ENCODE data around the gene SLTM.
"Not testable (repeated sequence)": the region's sequence is repeated elsewhere in the genome, so short reads cannot be mapped to it uniquely, and the experiment has no call there.

SLTM gene

DNA sequence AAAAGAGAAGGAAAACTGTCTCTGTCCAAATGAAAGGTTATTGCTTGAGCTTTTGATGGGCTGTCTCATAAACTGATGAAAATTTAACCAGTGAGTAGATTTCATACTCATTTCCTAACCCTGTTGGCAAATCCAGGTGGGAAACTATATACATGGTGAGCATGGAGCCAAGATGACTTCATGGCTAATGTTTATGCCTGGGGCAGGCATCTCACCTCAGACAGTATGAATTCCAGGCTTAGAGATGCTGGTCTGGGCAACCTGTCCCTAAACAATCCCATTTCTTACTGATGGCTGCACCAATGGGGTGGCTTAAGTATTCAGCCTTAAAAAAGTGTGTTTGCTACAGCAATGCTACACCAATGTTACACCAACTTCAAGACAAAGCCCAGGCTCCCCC, 58.1 kb downstream of the SLTM start:
- DNase-seq: no peak

DNA sequence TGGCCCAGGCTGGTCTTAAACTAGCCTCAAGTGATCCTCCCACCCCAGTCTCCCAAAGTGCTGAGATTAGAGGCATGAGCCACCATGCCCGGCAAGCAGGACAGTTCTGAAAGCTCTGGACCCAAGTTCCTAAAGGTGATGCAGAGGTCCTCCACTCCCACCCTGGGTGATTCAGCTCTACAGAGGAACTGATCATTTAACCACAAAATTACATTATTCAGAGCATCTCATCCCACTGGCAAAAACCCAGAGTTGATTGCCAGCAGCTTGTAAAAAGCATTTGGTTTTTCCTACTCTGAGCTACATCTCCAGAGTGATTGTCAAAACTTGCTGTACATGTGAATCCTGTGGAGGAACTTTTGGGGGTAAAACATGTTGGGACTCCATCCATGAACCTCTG, 60.2 kb downstream of the SLTM start:
- DNase-seq: no peak

DNA sequence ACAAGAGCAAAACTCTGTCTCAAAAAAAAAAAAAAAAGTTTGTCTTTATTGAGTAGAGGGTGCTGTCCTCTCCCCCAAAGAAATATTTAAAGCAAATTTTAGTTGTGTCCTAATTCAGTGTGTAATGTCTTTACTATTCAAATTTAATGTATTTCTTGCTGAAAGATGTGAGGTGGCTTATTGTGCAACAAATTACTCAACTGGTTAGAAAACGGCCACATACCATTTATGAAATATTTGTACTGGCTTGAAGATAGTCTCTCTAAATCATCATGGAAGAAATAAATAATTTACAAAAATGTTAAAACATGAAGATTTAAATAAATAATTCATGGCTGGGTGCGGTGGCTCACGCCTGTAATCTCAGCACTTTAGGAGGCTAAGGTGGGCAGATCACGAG, 63.0 kb downstream of the SLTM start:
- DNase-seq: no peak

DNA sequence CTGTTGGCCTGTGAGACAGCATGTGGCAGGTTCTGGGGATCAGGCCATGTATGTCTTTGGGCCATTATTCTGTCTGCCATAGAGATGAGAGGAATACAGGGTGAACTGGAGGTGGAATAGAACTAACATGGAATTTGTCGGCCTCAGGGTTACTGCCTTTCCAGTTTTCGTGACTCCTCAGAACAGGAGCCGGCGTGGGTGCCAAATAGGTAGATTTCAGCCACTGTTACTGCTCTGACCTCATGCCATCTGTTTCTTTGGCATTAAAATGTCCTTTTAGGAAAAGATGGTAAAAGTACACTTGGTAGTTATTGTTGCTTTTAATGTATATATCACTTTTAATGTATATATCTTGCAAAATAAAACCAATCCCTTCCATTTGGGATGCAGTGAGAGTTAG, 65.6 kb downstream of the SLTM start:
- no peak for DNase-seq

DNA sequence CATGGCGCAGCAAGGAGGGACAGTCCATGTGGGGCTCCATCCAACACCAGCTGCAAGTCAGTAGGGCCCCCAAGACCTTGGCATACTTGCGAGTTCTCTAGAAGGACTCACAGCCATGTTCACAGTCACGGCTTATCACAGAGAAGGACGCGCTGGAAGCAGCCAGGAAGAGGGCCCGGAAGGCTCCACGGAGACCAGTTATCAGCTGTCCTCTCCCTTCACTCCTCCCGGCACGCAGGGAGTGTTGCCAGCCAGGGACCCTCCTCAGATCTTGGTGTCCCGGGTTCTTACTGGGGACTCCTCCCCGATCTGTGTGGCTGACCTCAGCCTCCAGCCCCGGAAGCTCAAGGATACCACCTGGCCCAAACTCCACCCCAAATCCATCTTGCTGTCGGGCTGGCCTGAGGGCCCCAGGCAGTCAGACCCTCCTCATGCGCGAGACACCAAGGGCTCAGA, 68.0 kb downstream of the SLTM start:
- no peak for DNase-seq

DNA sequence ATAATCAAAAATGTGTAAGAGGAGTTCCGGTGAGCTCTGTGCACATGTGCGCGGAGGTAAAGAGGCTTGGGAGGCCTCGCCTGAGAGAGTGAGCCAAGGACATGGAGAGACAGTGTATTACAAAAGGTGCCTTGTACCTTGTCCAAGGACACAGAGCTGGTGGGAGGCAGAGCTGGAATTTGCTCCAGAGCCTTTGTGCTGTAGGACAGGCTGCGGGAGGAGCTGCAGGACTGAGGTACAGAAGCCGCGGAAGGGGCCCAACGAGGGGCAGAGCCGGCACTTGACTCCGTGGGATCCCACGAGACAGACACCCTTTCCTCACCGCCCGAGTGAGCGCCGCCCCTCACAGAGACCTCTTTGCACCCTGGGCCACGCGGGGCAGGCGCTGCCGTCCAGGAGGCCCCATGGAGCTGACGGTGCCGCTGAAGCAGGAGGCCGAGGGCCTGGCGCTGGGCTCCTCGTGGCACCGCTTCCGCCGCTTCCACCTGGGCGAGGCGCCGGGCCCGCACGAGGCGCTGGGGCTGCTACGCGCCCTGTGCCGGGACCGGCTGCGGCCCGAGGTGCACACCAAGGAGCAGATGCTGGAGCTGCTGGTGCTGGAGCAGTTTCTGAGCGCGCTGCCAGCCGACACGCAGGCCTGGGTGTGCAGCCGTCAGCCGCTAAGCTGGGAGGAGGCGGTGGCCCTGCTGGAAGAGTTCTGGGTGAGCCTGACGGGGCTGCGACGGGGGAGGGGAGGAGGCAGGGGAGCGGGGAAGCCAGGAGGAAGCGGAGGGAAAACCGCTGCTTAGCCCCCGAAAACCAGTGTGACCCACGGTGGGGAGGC, 68.7 kb downstream of the SLTM start:
- DNase-seq: no peak

DNA sequence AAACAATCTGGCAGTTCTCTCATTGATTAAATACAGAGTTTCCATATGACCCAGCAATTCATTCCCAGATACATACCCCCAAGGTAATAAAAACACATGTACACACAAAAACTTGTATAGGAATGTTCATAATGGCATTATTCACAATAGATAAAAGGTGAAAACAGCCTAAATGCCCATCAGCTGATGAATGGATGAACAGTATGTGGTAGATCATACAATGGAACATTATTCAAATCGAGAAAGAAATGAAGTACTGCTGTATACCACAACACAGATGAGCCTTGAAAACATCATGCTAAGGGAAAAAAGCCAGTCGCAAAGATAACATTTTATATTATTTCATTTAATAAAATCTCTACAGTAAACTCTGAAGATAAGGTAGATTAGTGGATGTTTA, 71.2 kb downstream of the SLTM start:
- no peak for DNase-seq

DNA sequence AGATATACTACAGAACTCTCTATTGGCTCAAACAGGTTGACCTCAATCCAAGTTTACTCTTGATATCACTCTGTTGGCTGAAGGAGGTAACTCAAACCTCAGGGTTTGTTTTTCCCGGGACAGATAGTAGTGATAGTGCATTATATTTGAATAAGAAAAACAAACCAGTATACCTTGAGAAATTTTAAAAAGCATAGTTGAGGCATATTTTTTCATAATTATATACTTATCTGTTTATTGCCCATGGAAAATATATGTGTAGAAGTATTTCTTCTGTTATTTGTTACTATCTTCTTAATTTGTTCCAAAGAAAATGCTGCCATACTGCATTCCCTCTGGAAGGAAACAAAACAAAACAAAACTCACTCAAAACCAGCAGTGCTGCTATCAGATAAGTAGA, 76.9 kb downstream of the SLTM start:
- DNase-seq: not testable (repeated sequence)

DNA sequence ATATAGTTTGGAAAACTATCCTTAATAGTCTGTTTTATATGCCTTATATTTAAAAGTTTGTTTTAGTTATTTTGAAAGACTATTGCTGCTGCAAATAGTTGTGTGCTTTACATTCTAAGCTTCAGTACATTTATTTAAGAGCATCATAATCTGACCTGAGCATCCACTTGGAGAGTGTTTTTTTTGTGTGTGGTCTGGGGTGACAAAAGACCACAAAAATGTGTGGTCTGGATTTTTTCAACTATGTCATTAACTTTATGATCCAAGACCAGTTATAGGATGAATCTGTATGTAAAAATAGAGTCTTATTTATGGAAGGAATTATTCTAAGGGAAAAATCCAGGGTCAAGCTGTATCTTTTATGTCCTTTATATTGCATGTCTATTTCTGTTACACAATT, 77.4 kb downstream of the SLTM start:
- DNase-seq: no peak

DNA sequence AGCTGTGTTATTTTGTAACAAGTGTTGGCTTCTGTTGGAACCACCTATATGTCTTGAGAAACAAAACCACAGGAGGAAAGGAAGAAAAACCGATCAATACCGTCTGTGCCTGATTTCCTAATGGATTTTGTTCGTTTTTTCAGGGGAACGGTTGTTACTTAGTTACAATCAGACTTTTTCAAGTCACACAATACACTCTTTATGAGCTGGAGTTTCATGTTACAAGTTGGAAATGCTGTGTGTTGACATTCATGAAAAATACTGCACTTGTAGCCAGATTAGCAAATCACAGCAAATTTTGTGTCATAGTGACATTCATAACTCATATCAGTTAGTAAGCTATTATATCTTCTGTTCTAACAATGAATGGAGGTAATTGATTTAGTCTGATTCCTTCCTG, 78.9 kb downstream of the SLTM start:
- no peak for DNase-seq

DNA sequence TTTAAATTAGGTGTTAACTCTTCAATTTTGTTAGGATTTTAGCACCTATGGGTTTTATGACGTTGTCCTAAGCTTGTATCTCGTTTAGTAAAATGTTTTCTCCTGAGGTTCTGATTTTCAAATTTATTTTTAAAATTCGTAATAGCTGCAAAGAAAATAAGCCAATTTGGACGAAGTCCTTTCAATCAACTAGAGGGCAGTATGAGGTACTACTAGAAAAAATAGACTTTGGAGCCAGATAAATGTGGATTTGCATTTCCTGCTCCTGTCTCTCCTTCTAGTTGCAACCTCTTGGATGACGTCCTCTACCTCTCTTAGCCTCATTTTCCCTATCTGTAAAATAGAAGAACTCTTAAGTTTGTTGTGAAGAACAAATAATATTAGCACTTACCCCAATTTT, 81.1 kb downstream of the SLTM start:
- no peak for DNase-seq

DNA sequence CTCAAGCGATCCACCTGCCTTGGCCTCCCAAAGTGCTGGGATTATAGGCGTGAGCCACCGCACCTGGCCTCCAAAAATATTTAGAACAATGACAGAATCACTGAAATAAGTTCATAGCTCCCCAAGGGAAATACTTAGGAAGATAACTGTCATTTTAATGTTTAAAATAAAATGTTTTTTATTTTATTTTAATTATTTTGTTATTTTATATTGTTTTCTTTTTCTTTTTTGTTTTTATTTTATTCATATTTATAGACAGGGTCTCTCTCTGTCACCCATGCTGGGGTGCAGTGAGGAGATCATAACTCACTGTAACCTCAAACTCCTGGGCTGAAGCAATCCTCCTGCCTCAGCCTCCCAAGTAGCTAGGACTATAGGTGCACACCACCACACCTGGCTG, 82.3 kb downstream of the SLTM start:
- not testable (repeated sequence) for DNase-seq

DNA sequence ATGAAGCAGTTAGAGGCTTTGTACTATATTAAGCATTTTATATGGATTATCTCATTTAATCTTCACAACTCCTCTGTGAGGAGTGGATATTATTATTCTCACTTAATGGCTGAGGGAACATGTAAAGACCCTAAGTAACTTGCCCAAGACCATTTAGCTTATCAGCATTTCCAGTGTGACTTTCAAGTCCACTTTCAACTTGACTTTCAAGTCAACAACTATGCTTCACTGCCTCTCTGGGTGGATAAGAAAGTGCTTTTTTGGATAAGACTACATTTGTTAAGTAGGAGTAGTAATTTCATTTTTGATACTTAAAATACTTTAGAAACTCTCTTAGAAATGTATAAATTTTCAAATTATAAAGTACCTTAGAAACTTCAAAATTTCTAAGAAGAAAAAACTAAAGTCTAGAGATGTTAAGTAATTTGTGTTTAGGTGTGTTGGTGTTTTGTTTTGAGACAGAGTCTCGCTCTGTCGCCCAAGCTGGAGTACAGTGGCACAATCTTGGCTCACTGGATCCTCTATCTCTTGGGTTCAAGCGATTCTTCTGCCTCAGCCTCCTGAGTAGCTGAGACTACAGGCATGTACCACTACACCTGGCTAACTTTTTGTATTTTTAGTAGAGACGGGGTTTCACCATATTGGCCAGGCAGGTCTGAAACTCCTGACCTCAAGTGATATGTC, 90.6 kb downstream of the SLTM start:
- no peak for DNase-seq

DNA sequence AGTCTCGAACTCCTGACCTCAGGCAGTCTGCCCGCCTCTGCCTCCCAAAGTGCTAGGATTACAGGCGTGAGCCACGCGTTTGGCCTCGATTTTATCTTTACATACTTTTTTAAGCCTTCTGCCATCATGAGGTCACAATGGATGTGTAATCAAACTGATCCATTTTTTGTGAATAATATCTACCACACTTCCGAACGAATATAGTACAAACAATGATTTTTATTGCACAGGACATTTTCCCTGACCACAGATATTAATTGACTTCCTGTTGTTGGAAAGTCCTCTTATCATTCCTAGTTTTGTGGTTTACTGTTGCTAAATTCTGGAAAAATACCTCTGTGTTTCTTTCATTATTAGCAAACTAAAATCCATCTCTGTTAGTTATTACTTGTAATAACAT, 93.4 kb downstream of the SLTM start:
- DNase-seq: no peak

DNA sequence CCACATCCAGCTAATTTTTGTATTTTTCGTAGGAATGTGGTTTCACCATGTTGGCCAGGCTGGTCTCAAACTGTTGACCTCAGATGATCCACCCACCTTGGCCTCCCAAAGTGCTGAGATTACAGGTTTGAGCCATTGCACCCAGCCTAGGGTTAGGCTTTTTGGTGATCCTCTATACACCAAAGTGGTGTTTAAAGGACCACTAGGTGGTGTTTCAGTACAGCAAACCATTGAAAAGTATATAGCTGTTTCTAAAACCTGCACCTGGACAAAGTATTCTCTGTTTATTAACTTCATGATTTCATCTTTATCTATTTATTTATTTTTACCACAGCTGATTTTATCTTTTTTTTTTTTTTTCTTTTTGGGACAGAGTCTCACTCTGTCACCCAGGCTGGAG, 94.0 kb downstream of the SLTM start:
- no peak for DNase-seq

DNA sequence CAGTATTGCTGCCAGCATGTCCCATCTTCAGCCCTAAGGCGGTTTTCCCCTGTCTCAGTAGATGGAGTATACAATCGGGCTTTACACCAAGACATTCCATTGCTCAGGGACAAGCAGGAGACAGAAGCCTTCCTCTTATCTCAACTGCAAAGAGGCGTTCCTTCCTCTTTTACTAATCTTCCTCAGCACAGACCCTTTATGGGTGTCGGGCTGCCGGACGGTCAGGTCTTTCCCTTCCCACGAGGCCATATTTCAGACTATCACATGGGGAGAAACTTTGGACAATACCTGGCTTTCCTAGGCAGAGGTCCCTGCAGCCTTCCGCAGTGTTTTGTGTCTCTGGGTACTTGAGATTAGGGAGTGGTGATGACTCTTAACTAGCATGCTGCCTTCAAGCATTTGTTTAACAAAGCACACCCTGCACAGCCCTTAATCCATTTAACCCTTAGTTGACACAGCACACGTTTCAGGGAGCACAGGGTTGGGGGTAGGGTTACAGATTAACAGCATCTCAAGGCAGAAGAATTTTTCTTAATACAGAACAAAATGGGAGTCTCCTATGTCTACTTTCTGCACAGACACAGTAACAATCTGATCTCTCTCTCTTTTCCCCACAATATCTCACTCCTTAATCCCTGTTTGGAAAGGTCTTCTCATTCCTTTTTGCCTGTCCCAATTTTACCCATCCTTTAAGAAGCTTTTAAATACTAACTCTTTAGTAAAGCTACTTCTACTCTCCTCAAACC, 99.6 kb downstream of the SLTM start:
- peak; percentile 17 for DNase-seq

DNA sequence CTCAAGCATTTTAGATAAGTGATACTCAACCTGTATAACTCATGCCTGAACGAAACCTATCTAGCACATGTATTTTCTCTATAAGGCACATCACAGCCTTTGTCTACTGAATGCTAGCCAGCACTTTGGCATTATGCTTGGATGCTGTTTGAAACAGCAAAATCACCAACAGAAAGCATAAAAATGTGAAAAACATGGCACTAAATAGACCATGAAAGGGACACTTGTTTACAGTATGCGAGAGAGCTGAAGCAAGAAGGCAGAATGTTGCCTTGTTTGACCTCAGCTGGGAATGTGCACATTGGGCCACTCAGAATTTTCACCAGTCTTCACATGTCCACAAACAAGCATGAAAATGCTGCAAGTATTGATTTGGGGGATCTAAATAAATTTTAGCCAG, 102.9 kb downstream of the SLTM start:
- DNase-seq: no peak
